ENCODE results near the gene EML4. TPM values are rescaled to one million over a fixed set of nuclear protein-coding genes. Genes with fewer than 3 reads are reported as not detected.

EML4 gene
- polyA plus RNA-seq, 3 donors: 101 to 127 (median 123) TPM

DNA sequence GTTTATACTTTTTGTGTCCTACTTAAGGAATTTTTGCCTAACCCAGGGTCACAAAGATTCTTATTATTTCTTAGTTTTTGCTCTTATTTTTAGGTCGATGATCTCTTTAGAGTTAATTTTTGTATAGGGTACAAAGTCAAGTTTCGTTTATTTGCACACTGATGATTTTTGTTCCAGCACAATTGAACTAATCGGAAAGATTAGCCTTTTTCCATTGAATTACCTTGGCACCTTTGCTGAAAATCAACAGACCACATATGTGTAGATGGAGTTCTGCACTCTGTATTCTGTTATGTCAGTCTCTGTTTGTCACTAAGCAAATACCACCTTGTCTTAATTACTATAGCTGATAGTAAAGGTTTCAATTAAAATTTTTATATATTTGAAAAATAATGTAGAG lies 18.7 kb downstream of the EML4 start:
- no peak for DNase-seq (ENCODE audit: extremely low read depth in 1 of 11, low read depth in 9 of 11, low spot score in 4 of 11)

DNA sequence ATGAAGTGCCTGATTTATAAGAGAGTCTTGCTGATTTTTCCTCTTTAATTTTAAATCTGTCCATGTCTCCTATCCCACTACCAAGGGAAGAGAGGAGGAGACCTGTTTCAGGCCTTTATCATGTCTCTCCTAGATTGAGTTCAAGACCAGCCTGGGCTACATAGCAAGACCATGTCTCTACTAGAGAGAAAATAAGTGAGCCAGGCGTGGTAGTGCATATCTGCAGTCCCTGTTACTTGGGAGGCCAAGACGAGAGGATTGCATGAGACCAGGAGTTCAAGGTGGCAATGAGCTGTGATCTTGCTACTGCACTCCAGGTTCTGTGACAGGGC lies 20.0 kb downstream of the EML4 start:
- no peak for DNase-seq (ENCODE audit: extremely low read depth in 1 of 11, low read depth in 9 of 11, low spot score in 4 of 11)

DNA sequence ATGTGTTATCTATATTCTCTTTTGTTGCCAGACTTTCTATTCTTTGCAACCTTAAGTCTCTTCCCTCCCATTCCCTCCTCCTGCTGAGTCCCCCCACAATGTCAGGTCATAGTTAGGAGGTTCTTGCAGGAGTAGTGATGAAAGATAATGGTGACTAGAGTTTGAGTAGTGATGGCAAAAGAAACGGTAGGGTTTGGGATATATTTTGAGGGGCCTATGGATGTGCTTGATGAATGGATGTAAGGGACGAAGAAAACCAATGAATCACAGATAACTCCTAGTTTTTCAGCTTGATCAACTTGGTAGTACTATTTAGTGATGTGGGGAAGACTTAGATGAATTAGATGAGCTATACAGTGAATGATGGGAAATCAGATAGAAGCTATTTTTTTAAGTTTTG lies 21.0 kb downstream of the EML4 start:
- no peak for DNase-seq (ENCODE audit: extremely low read depth in 1 of 11, low read depth in 9 of 11, low spot score in 4 of 11)

DNA sequence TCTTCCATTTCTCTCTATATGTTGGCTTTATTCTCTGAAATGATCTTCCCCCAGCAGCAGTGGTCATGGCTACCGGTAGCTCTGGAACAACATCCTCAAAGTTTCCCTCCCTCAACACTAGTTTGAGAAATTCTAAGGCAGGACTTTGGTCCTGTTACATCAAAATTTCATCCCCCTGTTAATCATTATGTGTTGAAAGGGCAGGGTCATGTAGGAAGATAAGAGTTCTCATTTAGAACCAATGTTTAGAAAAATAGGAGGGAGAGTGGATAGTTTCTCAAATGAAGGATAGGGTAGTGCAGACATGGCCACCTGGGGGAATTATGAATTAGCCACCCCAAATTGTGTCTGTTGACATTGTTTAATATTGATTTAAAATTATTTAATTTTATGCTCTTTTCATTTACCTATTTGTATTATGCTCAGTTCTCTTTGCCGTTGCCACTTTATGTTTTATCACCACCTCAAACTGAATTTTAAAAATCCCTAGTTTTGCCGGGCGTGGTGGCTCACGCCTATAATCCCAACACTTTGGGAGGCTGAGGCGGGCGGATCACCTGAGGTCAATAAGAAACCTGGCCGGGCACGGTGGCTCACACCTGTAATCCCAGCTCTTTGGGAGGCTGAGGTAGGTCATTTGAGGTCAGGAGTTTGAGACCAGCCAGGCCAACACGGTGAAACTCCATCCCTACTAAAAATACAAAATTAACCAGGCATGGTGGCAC lies 22.3 kb downstream of the EML4 start:
- no peak for DNase-seq (ENCODE audit: extremely low read depth in 1 of 11, low read depth in 9 of 11, low spot score in 4 of 11)

DNA sequence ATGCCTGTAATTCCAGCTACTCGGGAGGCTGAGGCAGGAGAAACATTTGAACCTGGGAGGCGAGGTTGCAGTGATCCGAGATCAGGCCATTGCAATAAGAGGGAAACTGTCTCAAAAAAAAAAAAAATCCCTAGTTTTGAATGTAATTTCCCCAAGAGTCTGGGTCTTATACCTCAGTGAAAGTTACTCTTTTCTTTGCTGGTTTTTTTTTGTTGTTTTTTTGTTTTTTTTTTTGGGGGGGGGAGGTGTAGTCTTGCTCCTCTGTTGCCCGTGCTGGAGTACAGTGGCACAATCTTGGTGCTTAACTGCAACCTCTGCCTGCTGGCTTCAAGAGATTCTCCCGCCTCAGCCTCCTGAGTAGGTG lies 22.8 kb downstream of the EML4 start:
- DNase-seq (ENCODE audit: extremely low read depth in 1 of 11, low read depth in 9 of 11, low spot score in 4 of 11): no peak

DNA sequence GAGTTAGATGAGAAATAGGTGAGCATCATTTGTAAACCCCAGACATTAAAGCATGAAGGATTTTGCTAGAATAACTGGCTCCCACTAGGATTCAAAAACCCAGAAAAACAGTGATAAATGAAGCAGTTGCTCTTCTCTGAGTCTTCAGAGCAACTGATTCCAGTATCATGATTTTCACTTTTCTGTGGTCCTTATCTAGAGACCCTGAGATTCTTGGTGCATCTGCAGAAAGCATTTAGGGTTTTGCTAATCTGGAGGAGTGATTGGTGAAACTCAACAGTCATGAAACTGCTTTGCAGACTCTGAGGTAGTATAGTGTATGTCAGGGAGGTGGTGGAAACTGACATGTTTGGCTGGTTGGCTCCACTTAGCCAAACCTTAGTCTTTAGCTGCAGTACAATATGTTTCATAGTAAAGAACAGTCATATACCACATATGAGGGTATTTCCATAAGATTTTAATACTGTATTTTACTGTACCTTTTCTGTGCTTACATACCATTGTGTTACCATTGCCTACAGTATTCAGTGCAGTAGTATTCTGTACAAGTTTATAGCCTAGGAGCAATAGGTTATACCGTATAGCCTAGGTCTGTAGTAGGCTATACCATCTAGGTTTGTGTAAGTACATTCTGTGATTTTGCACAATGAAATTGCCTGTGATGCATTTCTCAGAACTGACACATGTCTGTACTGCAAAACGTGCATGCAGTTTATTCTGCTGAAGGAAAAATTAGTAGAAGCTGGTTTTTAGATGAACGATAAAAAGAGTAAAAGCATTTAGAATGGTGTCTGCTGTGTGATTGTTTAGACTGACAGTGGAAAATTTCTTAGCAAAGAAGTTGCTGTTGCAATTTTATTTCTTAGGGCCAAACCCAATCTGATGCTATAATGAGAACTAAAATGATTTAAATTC lies 23.8 kb downstream of the EML4 start:
- DNase-seq (ENCODE audit: extremely low read depth in 1 of 11, low read depth in 9 of 11, low spot score in 4 of 11): no peak

DNA sequence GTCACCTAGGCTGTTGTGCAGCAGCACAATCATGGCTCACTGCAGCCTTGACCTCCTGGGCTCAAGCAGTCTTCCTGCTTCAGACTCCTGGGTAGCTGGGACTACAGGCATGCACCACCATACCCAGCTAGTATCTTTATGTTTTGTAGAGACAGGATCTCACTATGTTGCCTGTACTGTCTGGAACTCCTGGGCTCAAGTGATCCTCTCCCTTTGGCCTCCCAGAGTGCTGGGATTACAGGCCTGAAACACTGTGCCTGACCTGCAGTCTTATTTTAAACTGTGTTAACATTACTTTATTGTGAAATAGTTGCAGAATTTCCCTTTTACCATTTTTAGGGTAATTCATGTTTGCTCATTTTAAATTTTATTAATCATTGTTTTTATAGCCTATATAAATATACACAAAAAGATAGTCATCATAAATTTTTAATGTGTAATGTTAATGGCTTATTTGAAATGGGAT lies 24.6 kb downstream of the EML4 start:
- DNase-seq (ENCODE audit: extremely low read depth in 1 of 11, low read depth in 9 of 11, low spot score in 4 of 11): peak in 1 of 11 donors; percentile 9

DNA sequence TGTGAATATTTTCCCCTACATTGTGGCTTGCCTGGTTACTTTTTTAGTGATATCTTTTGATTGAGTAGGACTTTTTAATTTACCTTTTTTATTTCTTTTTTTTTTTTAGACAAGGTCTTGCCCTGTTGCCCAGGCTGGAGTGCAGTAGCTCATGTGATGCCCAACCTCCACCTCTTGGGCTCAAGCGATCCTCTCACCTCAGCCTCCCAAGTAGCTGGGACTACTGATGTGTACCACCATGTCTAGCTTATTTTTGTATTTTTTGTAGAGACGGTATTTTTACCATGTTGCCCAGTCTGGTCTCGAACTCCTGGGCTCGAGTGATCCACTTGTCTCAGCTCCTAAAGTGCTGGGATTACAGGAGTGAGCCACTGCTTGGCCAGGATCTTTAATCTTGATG lies 25.3 kb downstream of the EML4 start:
- DNase-seq (ENCODE audit: extremely low read depth in 1 of 11, low read depth in 9 of 11, low spot score in 4 of 11): no peak

DNA sequence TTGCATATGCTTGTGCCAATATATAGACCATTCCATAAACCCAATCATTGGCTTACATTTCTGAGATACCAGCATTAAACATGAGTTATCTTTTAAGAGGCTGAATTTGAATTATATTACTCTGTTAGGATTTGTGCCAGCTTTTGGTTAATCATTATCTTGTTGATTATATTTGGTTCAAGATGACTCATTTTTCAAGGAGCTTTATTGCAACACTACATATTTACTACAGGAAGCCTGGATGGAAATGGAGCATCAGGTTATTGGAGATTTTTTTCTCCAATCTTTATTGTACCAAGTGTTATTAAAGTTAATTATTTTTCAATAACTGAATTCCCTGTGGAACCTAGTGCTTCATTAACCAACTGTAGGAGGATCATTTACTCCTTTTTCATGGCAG lies 26.4 kb downstream of the EML4 start:
- no peak for DNase-seq (ENCODE audit: extremely low read depth in 1 of 11, low read depth in 9 of 11, low spot score in 4 of 11)

DNA sequence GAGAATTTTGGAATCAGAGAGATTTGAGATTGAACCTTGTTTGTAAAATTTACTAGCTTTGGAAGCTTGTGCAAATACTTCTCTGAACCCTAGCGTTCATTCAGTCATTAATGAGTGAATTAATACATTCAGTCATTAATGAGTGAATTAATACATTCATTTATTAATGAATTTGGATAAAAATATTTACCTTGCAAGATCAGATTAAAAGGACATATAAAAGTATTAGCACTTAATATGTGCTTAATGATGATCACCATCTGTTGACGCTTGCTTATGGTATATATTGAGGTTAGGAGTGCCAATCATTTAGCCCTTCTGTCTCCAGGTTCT lies 26.9 kb downstream of the EML4 start:
- no peak for DNase-seq (ENCODE audit: extremely low read depth in 1 of 11, low read depth in 9 of 11, low spot score in 4 of 11)

DNA sequence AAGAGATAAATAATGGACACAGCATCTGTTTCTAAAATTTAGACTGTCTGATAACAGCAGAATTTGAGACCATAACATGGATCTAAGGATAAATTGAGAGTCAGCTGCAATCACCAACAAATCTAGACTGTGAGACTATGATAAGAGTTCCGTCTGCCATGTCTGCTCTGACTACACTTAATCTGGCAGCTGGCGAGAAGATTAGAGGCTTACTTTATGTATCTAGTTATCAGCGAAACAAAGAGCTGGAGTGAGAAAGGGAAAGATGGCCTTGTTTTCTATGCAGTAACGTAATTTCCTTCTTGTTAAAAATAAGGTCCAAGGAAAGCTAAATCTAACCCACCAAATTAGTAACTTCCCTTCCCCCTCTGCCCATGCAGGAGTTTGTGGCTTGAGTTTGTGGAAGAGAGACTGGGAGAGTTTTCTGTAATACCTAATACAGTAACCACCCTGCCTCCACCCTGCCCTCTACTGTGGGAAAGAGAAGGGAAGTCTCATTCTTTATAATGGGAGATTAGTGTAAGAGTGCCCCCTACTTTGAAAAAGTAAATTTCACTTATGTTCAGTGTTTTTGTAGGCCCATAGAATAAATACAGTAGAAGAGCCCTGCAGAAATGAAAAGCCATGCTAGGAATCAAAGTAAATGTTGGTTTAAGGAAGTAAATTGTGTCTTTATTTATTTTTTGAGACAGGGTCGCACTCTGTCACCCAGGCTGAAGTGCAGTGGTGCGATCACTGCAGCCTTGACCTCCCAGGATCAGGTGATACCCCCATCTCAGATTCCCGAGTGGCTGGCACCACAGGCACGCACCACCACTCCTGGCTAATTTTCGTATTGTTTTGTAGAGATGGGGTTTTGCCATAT lies 27.5 kb downstream of the EML4 start:
- DNase-seq (ENCODE audit: extremely low read depth in 1 of 11, low read depth in 9 of 11, low spot score in 4 of 11): peak in 1 of 11 donors; percentile 32

DNA sequence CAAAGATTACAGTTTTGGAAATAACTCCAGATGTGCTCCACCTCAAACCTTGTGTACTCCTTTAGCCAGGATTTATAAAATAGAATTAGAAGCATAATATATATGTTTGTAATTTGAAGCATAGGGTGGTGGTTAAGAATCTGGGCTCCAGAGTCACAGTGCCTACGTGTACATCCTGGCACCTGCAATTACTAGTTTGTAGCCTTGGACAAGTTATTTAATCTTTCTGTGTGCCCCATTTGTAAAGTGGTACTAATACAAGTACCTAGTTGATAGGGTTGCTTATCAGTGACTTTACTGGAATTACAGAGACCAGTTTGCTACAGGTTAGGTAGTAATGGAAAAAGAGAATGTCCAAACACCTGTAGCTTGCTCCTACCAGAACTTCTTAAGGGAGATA lies 28.6 kb downstream of the EML4 start:
- DNase-seq (ENCODE audit: extremely low read depth in 1 of 11, low read depth in 9 of 11, low spot score in 4 of 11): no peak

DNA sequence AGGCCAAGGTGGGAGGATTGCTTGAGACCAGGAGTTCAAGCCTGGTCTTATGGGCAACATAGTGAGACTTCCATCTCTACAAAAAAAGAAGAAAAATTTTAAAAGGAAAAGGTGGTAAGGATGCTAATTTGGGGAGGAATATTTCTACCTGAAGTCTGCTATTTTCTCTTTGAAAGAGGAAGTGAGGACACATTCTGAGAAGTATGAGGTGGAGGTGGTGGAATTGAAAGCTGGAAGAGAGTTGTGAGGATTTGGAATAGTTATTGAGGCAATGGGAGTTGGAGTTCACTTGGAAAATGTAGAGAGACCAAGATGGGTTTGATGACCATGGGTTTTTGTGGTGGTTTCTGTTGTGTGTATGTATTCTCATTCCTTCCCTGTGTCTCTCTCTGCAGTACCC lies 29.3 kb downstream of the EML4 start:
- no peak for DNase-seq (ENCODE audit: extremely low read depth in 1 of 11, low read depth in 9 of 11, low spot score in 4 of 11)

DNA sequence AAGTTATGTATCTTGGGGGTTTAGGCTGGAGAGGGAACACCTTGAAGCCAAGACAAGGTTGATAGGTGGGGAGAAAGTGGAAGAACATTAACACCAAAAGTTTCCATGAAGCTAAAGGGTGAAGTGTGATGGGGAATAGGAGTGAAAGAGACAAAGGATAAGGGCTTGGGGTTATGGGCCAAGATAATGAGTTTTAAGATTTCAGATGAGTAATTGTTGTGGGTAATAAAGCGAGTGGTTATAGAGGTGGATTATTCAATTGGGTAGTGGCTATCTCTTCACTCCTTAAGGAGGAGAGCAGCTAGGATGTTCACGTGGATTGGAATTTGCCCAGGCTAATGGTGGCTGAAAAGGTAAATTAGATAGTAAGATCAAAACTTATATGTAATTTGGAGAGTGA lies 29.8 kb downstream of the EML4 start:
- DNase-seq (ENCODE audit: extremely low read depth in 1 of 11, low read depth in 9 of 11, low spot score in 4 of 11): no peak

DNA sequence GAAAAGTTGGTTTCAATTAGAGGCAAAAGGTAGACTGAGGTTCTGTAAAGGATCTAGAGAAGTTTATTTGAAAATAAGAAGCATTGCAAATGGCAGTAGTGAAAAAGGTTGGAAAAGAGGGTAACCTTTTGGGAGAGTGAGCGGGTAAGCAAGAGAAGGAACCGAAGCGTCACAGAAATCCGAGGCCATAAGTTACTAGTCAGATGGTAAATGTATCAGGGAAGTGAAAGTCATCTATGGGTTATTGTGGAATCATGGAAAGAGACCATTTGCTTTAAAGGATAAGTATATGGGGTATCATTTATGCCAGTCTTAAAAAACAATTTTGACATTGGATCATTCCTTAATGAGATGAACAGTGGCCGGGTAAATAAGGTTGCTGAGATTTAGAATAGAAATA lies 30.5 kb downstream of the EML4 start:
- no peak for DNase-seq (ENCODE audit: extremely low read depth in 1 of 11, low read depth in 9 of 11, low spot score in 4 of 11)

DNA sequence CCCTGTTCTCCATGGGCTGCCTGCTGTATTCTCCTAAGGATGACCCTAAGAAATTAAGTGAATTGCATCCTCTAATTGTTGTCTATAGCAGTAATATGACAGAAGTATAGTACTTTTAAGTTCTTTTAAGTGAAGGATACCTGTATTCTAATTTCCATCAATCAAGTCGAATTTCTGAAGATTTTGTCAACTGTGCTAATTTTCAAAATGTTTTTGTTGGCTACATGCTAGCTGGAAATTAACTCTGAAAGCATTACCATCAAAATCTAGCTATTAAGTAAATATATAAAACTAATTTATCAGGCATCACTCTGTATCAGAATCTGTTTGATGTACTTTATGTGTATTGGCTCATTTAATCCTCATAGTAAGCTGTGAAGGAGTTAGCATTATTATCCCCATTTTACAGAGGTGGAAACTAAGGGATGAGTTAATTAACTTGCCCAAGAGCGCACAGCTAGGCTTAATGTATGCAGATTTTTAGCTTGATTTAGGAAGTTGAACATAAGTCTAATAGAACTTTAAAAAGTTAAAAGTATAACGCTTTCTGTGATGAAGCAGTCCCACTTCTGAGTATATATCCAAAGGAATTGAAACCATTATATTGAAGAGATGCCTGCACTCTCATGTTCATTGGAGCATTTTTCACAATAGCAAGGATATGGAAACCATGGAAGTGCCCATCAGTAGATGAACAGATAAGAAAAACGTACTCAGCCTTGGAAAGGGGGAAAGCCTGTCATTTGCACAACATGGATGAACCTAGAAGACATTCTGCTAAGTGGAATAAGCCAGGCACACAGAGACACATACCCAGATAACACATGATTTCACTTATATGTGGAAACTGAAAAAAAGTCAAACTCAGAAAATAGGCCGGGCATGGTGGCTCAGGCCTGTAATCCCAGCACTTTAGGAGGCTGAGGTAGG lies 32.0 kb downstream of the EML4 start:
- no peak for DNase-seq (ENCODE audit: extremely low read depth in 1 of 11, low read depth in 9 of 11, low spot score in 4 of 11)

DNA sequence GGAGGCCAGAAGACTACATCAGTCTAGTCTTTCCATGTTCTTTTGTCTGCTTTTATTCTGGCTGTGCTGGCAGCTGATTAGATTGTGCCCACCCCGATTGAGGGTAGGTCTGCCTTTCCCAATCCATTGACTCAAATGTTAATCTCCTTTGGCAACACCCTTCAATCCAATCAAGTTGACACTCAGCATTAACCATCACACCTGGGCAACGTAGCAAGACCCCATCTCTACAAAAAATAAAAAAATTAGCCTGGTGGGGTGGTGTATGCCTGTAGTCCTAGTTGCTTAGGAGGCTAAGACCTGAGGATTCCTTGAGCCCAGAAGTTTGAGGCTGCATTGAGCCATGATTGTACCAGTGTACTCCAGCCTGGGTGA lies 33.5 kb downstream of the EML4 start:
- no peak for DNase-seq (ENCODE audit: extremely low read depth in 1 of 11, low read depth in 9 of 11, low spot score in 4 of 11)

DNA sequence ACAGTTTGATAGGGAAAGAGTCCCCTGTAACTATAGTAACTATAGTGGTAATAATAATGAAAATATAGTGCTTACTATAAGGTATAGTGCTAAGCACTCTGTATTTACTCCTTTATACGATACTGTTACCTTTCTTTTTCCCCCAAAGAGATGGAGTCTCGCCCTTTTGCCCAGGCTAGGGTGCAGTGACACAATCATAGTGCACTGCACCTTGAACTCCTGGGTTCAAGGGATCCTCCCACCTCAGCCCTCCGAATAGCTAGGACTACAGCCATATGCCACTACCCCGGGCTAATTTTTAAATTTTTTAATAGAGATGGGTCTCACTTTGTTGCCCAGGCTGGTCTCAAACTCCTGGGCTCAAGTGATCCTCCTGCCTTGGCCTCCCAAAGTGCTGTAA lies 34.6 kb downstream of the EML4 start:
- DNase-seq (ENCODE audit: extremely low read depth in 1 of 11, low read depth in 9 of 11, low spot score in 4 of 11): no peak

DNA sequence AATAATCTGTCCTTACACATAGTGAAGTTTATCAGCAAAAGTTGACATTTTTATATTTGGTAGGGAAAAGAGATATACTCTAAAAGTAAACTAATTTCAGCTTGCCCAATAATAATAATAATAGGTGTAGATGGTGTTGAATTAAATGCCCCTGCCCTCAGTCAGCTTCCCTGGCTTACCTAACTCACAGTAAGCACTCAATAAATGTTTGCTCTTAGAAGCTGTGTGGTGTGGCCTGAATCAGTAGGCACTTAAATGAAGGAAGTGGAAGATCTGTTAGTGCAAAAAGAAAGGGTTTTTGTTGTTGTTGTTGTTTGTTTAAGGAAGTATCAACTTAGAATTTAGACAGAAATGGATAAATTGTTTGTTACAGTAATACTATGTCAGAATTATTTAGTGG lies 36.2 kb downstream of the EML4 start:
- DNase-seq (ENCODE audit: extremely low read depth in 1 of 11, low read depth in 9 of 11, low spot score in 4 of 11): no peak

Measured in renal cortex interstitium (tissue), 11 donors.